AG08395 (cell line): ENCODE data around the gene ZNF770.
"Not testable (repeated sequence)": the region's sequence is repeated elsewhere in the genome, so short reads cannot be mapped to it uniquely, and the experiment has no call there.

Experiments used
- DNase-seq: peaks from one replicate; pipeline ENCODE4 v3.0.0; 2012; ENCODE audit warnings: mixed read lengths, low spot score

Gene ZNF770

DNA sequence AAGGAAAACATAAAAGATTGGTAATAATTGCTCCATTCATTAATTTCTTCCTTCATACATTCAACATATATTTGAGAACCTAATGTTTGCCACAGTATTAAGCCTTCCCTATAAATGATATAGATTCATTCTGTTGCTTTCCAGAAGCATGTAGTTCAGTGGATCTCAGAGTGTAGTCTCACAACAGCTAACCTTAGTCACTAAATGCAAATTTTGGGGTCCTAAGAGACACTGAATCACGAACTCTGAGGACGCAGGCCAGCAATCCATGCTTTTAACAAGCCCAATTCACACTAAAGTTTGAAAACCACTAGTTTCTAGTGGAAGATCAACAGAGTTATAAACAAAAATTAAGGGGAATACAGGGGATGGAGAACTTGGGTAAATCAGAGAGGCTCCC is 11.3 kb downstream of the ZNF770 start:
- DNase-seq, result no peak

DNA sequence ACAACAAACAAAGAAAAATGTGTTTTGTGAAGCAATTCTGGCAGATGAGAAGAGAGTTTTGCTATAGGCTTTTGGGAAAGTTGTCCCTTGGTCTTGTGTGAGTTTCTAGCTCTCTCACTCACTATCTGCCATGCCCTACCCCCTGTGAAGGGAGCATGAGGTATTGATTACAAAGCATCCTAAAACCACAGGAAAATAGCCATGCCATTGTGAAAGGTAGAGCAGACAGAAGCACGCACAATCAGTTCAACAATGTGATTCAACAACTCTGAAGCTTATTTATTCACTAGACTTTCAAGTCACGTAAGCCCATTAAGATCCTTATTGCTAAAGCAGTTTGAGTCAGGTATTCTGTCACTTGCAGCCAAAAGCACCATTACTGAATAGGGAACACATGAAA is 12.0 kb downstream of the ZNF770 start:
- no peak for DNase-seq

DNA sequence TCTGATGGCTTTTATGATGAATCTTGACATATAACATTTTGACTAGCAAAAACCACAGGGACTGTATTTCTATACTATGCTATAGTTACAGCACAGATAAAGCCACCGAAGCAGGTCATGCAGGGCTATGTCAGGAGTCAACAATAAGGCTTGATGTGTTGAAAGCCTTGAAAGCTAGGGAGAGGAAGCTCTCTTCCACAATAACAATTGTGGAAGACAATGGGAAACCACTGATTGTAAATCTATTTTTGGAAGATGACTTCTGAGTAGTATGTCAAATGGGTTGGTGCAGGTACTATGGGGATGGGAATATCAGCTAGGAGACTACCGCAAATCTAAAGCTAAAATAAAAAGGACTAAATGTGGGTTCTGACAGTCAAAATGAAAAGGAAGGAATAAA is 14.6 kb downstream of the ZNF770 start:
- DNase-seq, result no peak

DNA sequence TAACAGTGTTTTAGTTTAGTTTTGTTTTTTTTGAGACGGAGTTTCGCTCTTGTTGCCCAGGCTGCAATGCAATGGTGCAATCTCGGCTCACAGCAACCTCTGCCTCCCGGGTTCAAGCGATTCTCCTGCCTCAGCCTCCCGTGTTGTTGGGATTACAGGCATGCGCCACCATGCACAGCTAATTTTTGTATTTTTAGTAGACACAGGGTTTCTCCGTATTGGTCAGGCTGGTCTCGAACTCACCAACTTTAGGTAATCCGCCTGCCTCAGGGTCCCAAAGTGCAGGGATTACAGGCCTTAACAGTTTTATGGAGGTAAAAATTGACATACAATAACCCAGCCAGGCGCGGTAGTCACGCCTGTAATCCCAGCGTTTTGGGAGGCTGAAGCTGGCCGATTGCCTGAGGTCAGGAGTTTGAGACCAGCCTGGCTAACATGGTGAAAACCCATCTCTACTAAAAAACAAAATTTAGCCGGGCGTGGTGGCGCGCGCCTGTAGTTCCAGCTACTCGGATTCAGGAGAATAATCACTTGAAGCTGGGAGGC is 17.9 kb downstream of the ZNF770 start:
- DNase-seq, result not testable (repeated sequence)

DNA sequence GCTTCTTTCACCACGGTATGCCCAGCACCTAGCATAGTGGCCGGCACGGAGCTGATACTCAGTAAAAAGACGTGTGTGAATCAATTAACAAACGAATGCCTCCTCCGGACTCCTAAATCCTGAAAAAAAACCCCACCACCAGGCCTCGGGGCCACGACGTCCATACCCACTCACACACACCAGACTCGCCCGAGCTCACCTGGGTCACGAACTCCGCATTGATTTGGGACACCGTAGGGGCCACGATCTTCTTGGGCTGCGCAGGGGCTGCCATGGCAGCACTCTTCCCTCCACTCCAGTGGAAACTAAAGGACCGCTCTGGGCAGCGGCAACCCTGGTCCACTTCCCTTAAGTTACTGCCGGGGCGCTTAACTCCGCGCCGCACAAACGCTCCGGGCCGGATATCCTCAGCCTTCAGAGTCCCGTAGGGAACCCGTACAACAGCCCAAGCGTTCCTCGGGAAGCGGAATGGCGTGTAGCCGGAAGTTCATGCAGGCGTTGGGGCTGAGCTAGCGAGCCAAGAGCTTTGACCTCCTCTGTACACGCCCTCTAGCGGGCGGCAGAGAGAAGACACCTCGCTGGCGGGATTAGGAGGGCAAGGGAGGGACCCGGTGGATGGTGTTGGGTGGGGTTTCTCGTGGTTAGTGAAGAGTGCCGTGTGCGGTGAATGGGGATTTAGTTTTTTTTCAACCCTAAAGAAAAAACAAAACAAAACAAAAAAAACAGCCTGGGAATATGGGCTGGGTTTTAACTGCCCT is 18.6 kb downstream of the ZNF770 start, which contains the start of gene AQR:
Gene AQR (minus strand): TSS at position 403 of the 758 bp plus-strand sequence. CDS start 129 bp downstream, at position 274.
- DNase-seq, result peak; percentile 95

DNA sequence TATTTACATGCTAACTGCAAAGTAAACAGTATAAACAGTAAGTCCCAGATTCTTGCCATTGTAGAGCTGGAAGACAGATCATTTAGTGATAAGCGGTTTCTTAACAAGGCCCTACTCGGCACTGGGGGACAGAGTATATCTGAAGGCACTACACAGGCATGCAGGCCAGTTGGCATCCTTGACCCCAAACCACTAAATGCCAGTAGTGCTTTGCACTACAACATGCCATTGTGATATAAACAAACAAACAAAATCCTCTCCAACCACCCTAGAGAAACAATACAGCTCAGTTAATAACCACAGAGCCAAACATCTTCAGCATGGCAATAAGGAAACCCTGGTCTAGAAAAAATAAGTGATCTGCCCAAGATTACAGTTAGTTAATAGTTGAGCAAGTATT is 23.8 kb downstream of the ZNF770 start:
- no peak for DNase-seq

DNA sequence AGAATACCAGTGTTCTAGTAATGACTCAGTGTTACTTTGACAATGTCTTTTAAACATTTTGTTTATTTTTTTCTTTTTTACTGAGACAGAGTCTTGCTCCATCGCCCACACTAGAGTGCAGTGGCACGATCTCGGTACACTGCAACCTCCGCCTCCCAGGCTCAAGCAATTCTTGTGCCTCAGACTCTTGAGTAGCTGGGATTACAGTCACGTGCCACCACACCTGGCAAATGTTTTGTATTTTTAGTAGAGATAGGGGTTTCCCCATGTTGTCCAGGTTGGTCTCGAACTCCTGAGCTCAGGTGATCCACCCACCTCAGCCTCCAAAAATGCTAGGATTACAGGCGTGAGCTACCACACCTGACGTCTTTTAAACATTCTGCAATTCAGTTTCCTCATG is 34.2 kb downstream of the ZNF770 start:
- no peak for DNase-seq

DNA sequence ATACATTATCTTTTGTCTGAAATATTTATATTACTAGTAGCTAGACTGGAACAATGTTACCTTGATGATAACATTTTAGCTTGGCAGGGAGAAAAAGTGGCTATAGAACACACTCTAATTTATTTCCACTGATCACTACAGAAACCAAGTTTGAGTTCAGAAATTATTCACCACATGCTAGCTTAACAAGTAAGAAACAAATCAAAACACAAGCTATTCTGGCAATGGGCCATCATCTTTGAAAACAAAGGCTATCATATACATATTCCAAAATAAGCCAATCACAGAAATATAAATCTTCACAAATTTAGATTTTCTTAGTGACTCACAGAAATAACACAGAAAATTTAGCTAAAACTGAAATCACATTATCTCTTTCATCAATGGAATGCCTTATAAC is 35.6 kb downstream of the ZNF770 start:
- no peak for DNase-seq

DNA sequence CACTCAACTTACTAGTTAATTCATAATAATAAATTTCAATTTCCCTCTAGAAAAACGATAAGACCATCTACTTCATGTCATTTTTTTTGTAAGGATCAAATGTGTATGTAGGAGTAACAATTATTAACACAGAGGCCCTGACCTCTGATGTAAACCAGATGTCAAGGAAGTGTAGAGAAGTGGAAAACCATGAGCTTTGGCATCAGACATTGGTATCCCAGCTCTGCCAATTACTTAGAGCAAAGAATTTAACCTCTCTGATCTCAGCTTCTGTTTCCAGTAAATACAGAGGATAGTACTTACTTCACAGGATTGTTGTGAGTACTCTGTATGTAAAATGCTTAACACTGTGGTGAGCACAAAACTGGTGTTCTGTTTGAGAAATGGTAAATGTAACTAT is 36.1 kb downstream of the ZNF770 start:
- peak; percentile 60 for DNase-seq

DNA sequence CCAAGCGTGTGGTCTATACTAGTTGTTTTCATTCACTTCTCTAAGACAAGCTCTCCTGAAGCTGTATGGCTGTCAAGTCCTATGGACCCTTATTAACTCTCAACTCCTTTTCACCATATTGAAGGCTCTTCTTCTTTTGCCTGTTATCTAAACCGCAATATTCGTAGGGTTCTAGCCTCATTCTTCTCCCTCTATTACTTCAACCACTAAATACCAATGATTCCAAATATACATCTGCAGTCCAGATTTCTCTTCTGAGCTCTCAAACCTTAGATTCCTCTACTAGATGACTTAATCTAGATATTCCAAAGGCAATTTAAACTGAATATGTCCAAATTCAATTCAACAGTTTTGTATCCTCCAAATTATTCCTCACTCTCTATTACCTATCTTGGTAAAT is 43.2 kb downstream of the ZNF770 start:
- peak; percentile 33 for DNase-seq

DNA sequence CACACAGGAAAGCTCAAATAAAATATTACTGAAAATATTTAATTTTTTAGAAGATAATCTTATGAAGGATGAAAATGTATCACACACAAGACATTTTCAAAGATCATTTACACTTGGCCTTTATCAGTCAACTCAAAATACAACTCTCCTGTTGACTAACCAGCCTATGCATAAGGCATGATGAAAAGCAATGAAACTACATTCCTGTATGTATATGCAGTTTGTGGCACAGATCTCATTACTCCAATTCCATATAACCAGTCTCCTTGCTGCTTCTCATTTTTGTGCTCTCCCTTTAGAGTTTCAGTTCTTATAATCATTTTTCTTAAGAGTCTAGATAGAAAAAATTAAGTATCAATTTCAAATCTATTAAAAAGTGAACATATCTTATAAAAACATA is 44.4 kb downstream of the ZNF770 start:
- DNase-seq, result no peak

DNA sequence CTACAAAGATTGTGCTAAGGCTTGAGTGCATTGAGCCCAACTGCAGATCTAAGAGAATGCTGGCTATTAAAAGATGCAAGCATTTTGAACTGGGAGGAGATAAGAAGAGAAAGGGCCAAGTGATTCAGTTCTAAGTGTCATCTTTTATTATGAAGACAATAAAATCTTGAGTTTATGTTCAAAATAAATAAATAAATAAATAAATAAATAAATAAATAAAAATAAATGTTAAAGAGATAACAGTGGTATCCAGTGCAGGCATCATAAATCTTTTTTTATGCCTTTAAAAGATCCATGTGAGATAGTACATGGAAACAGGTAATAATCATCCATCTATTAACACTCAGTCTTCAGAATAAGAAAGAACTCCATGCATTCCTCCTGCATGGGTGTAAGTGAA is 44.8 kb downstream of the ZNF770 start:
- DNase-seq, result not testable (repeated sequence)

DNA sequence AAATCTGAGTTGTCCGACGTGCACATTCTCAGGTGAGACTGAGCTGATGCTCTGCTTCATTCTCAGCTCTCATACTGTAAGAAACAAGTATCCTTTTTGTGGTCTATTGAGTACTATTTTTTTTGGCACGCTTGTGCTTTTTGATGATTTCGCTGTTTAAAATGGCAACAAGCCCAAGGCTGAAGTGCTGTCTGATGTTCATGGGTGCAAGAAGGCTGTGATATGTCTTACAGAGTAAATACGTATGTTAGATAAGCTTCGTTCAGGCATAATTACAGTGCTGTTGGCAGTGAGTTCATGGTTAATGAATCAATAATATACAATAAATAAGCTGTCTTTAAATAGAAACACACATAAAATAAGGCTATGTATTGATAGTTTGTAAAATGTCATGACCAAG is 45.7 kb downstream of the ZNF770 start:
- no peak for DNase-seq

DNA sequence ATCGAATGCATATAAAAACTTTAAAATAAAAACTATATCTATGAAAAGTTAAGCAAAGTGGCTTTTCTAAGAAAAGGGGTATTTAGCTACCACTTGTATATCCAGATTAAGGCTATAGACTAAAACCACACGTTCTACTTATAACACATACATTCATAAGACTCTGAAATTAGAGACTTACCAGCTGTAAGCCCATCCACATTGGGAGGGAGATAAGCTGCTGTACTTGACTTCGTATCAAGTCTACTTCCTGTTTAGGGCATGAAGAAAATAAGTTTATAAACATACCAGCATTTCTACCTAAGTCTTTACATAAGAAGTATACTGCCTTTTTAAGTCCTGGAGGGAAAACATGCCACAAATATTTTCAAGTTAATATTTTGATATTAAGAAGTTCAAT is 46.3 kb downstream of the ZNF770 start:
- no peak for DNase-seq

DNA sequence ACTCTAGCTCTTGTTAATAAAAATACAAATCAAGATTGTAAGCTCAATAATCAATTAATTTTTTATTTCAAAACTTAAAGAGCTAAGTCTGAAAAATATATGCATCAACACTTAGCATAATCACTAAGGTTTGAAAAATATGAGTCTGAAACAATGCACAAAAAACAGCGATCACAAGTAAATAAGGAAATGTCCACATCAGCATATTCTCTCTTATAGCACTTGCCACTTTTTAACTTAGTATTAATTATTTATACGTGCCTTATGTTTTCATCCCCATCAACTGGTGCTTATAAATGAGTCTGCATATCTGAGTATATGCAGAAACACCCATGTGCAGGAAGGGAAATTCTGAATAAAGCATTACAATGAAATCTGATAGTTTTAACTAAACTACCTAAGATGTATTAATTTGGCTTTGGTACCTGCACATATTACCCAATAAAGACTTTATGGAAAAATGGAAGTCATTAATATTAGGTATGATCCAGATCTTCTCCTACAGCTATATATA is 46.8 kb downstream of the ZNF770 start:
- no peak for DNase-seq

DNA sequence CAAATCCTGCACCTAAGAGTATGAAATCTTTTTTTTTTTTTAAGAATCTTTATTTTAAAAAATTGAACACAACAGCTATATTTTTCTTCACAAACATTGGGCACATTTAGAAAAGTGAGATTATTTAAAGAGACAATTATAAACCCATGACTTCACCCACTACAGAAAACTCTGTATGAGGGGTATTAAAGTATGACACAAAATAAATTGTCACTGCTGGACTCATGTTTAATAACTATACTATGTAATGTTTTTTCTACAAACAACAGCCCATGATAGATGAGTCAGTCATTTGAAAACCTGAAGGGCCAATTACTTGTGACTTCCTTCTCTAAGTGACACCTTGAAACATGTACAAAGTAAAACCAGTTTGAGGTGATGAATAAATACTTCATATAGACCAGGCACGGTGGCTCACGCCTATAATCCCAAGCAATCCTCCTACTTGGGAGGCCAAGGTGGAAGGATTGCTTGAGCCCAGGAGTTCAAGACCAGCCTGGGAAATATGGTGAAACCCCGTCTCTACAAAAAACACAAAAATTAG is 54.6 kb downstream of the ZNF770 start:
- DNase-seq, result no peak

DNA sequence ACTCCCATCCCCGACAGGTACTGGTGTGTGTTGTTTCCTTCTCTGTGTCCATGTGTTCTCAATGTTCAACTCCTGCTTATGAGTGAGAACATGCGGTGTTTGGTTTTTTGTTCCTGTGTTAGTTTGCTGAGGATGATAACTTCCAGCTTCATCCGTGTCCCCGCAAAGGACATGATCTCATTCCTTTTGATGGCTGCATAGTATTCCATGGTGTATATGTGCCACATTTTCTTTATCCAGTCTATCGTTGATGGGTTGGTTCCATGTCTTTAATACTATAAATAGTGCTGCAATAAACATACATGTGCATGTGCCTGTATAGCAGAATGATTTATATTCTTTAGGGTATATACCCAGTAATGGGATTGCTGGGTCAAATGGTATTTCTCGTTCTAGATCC is 59.7 kb downstream of the ZNF770 start:
- DNase-seq, result not testable (repeated sequence)
